ENCODE measurements around the gene CCDC85C.

The CCDC85C gene

GRCh38 chr14:99609245-99610170 lies 5.5 kb upstream of the CCDC85C start:
- H3K27ac ChIP-seq: no peak overlapping the region

GRCh38 chr14:99608591-99608990 lies 4.6 kb upstream of the CCDC85C start:
- Histone ChIP-seq H3K27ac (no peak overlapping the region), H3K4me3 (no peak overlapping the region)

More at GRCh38 chr14:99609245-99610170, 5.5 kb upstream of the CCDC85C start:
- no peak overlapping the region for H3K4me3 ChIP-seq

- peak overlapping the region in 1 of 21 experiments; percentile 77 for H3K27ac ChIP-seq
- H3K4me3 ChIP-seq: no peak overlapping the region
Observed at GRCh38 chr14:99606359-99606758, 2.4 kb upstream of the CCDC85C start.

GRCh38 chr14:99605299-99605961 lies 1.4 kb upstream of the CCDC85C start:
- H3K27ac ChIP-seq: peak overlapping the region; percentile 59 to 92 (median 81)
- H3K4me3 ChIP-seq: peak overlapping the region; percentile 53 to 90 (median 76)

- Histone ChIP-seq H3K4me3 (peak overlapping the region; percentile 53 to 90 (median 76)), H3K27ac (peak overlapping the region; percentile 59 to 92 (median 81))
Observed at GRCh38 chr14:99604766-99605298, 825 bp upstream of the CCDC85C start.

- peak overlapping the region; percentile 53 to 90 (median 76) for H3K4me3 ChIP-seq
- peak overlapping the region; percentile 59 to 92 (median 81) for H3K27ac ChIP-seq
Observed at GRCh38 chr14:99604278-99604765, 315 bp upstream of the CCDC85C start.

- Histone ChIP-seq H3K27ac (peak overlapping the region in 4 of 21 experiments; percentile 2 to 50 (median 31)), H3K4me3 (peak overlapping the region; percentile 11 to 90 (median 44))
Observed at GRCh38 chr14:99602788-99603415, 1.1 kb downstream of the CCDC85C start.

- Histone ChIP-seq H3K27ac (peak overlapping the region in 10 of 21 experiments; percentile 1 to 50 (median 22)), H3K4me3 (peak overlapping the region; percentile 11 to 90 (median 44))
Observed at GRCh38 chr14:99602054-99602787, 1.8 kb downstream of the CCDC85C start.

- Histone ChIP-seq H3K4me3 (peak overlapping the region in 3 of 7 experiments; percentile 44 to 90 (median 87)), H3K27ac (peak overlapping the region in 8 of 21 experiments; percentile 1 to 50 (median 22))
Observed at GRCh38 chr14:99601361-99601831, 2.6 kb downstream of the CCDC85C start.

- peak overlapping the region in 1 of 21 experiments; percentile 47 for H3K27ac ChIP-seq
- no peak overlapping the region for H3K4me3 ChIP-seq
Observed at GRCh38 chr14:99600232-99600888, 3.6 kb downstream of the CCDC85C start.

- H3K27ac ChIP-seq: no peak overlapping the region
- no peak overlapping the region for H3K4me3 ChIP-seq
Observed at GRCh38 chr14:99599393-99599792, 4.6 kb downstream of the CCDC85C start.

GRCh38 chr14:99598774-99599173 lies 5.2 kb downstream of the CCDC85C start:
- Histone ChIP-seq H3K4me3 (no peak overlapping the region), H3K27ac (peak overlapping the region in 2 of 21 experiments; percentile 12 to 49)

- Histone ChIP-seq H3K27ac (peak overlapping the region in 4 of 21 experiments; percentile 12 to 60 (median 50)), H3K4me3 (no peak overlapping the region)
Observed at GRCh38 chr14:99597911-99598600, 6.0 kb downstream of the CCDC85C start.

GRCh38 chr14:99596772-99597171 lies 7.2 kb downstream of the CCDC85C start:
- H3K4me3 ChIP-seq: no peak overlapping the region
- peak overlapping the region in 4 of 21 experiments; percentile 11 to 64 (median 13) for H3K27ac ChIP-seq

GRCh38 chr14:99596071-99596627 lies 7.9 kb downstream of the CCDC85C start:
- H3K27ac ChIP-seq: peak overlapping the region in 8 of 21 experiments; percentile 11 to 67 (median 34)
- H3K4me3 ChIP-seq: no peak overlapping the region

- H3K27ac ChIP-seq: peak overlapping the region in 8 of 21 experiments; percentile 16 to 67 (median 35)
- no peak overlapping the region for H3K4me3 ChIP-seq
Observed at GRCh38 chr14:99595524-99595923, 8.5 kb downstream of the CCDC85C start.

GRCh38 chr14:99595034-99595433 lies 9.0 kb downstream of the CCDC85C start:
- no peak overlapping the region for H3K4me3 ChIP-seq
- peak overlapping the region in 5 of 21 experiments; percentile 17 to 67 (median 53) for H3K27ac ChIP-seq
